K562 treated with DMSO at 1 percent for 4 hours (cell line): ENCODE results near the gene SLC6A15. TPM values are rescaled to one million over a fixed set of nuclear protein-coding genes. Genes with fewer than 3 reads are reported as not detected.

Source experiments
- total RNA-seq: library from RNA; unstranded; fragments of 300-600 nt; gene quantifications from 2 replicates; pipeline ENCODE4 v1.2.3, GENCODE V29; 2022; ENCODE audit not compliant: insufficient read depth

Gene SLC6A15
- total RNA-seq: not detected in 2 replicates

GRCh38 chr12:84912198-84913128 lies at the start of gene SLC6A15:
SLC6A15 (minus strand) TSS chr12:84912799; CDS start chr12:84892120, 20,679 bp downstream.

Other genes starting within 250 kb of the SLC6A15 start
- gene TSPAN19, start 123.5 kb upstream of the SLC6A15 start, total RNA-seq: not detected in 2 replicates
- not detected in 2 replicates for gene LRRIQ1, start 123.6 kb upstream of the SLC6A15 start, total RNA-seq